K562 (cell line): Measurements from ENCODE around the gene TUBB4B. TPM values are rescaled to one million over a fixed set of nuclear protein-coding genes. Genes with fewer than 3 reads are reported as not detected.

Source experiments
- ADNP ChIP-seq: fragments of 200-800 bp; sonication (Bioruptor generic); IDR thresholded peaks from 2 replicates; pipeline ENCODE4 v1.6.1; 2016; ENCODE audit warnings: missing genetic modification characterization, missing compliant biosample characterization
- CBX1 ChIP-seq: sonication (generic); IDR thresholded peaks from 2 replicates; pipeline ENCODE4 v1.6.1; 2016; ENCODE audit warnings: antibody characterized with exemption, low read depth, mild to moderate bottlenecking
- KDM5B ChIP-seq: fragments of 200-600 bp; sonication (generic); IDR thresholded peaks from 2 replicates; pipeline ENCODE4 v1.6.1; 2012; ENCODE audit warnings: low read depth, mild to moderate bottlenecking, moderate library complexity, low read length, control low read depth, inconsistent platforms; ENCODE audit not compliant: insufficient replicate concordance
- MYC ChIP-seq, 2 experiments: fragments of 250-450 bp in 1 of 2; sonication (Bioruptor Pico) in 1 of 2; IDR thresholded peaks; 2 replicates each; pipeline versions ENCODE4 v1.5.1 to v1.6.1; 2012 to 2021; ENCODE audit warnings: low read depth in 2 of 2, borderline replicate concordance in 1 of 2, improper control_type of control experiment in 1 of 2, low read length in 1 of 2, mild to moderate bottlenecking in 1 of 2, moderate library complexity in 1 of 2
- NUFIP1 ChIP-seq: fragments of 450-650 bp; IDR thresholded peaks from 2 replicates; pipeline ENCODE4 v1.6.1; 2018; ENCODE audit not compliant: partially characterized antibody
- PTTG1 ChIP-seq: fragments of 450-650 bp; IDR thresholded peaks from 2 replicates; pipeline ENCODE4 v1.6.1; 2016; ENCODE audit warnings: low read depth, mild to moderate bottlenecking, missing genetic modification characterization, missing compliant biosample characterization
- REST ChIP-seq, 2 experiments: fragments of 450-650 bp; formaldehyde crosslinking in 1 of 2; IDR thresholded peaks; 2 replicates each; pipeline versions ENCODE4 v1.4.0 to v1.6.1; 2014 to 2020; ENCODE audit warnings: mild to moderate bottlenecking in 2 of 2, borderline replicate concordance in 1 of 2, low read depth in 1 of 2
- SRSF7 ChIP-seq: fragments of 200-400 bp; formaldehyde crosslinking; optimal IDR thresholded peaks from 2 replicates; pipeline ENCODE3; 2017; ENCODE audit warnings: mild to moderate bottlenecking, low read depth, low read length
- TRIM25 ChIP-seq: fragments of 450-650 bp; IDR thresholded peaks from 2 replicates; pipeline ENCODE4 v1.7.0; 2016; ENCODE audit warnings: borderline replicate concordance
- ZNF217 ChIP-seq: sonication (generic); formaldehyde crosslinking; IDR thresholded peaks from 2 replicates; pipeline ENCODE4 v1.8.0; 2022; ENCODE audit warnings: mild to moderate bottlenecking, missing genetic modification reagents
- ZNF449 ChIP-seq: fragments of 250-450 bp; sonication (Bioruptor Pico); IDR thresholded peaks from 2 replicates; pipeline ENCODE4 v1.8.0; 2022; ENCODE audit warnings: moderate library complexity, mild to moderate bottlenecking, inconsistent platforms
- ZNF57 ChIP-seq: fragments of 450-650 bp; formaldehyde crosslinking; IDR thresholded peaks from 2 replicates; pipeline ENCODE4 v1.4.0; 2020; ENCODE audit warnings: mild to moderate bottlenecking, moderate library complexity
- ZNF778 ChIP-seq: fragments of 450-650 bp; formaldehyde crosslinking; IDR thresholded peaks from 2 replicates; pipeline ENCODE4 v1.4.0; 2020; ENCODE audit warnings: mild to moderate bottlenecking, moderate library complexity
- polyA plus RNA-seq, 8 experiments: library from polyadenylated mRNA; depleted of rRNA in 4 of 8; stranded (reverse) in 5 of 8; unstranded in 3 of 8; fragments of >200 nt; fragmentation: Nextera tagmentation in 2 of 8; fragmentation: Illumina TruSeq in 1 of 8; extraction: Ambion mirVana in 2 of 8; extraction: Trizol in 1 of 8; gene quantifications; 2 replicates each; pipeline versions ENCODE4 v1.2.1 to v1.2.3, GENCODE V29; 2011 to 2014; ENCODE audit warnings: inconsistent platforms in 1 of 8, missing spikeins in 1 of 8
- total RNA-seq, 7 experiments: library from RNA; depleted of rRNA in 6 of 7; stranded (reverse); fragments of >200 nt in 6 of 7; fragmentation: Illumina TruSeq in 2 of 7; extraction: Trizol in 2 of 7; gene quantifications; 2 replicates each; pipeline versions ENCODE4 v1.2.1 to v1.2.3, GENCODE V29; 2011 to 2021; ENCODE audit warnings: low replicate concordance in 1 of 7

Gene TUBB4B
- total and polyA plus RNA-seq, 9 of the 15 experiments (the other 6 are each of a cell fraction or from before 2014, with no cell fraction given): 24.1 to 443 (median 268) TPM

- no peak for TF ChIP-seq REST (IDR thresholded peaks at IDR 0.05; ENCODE audit: borderline replicate concordance)
- TF ChIP-seq REST (CRISPR knock-in tag; IDR thresholded peaks at IDR 0.05; ENCODE audit: low read depth): peak; percentile 61; the same call in 1 of the 2 replicates
- no peak for TF ChIP-seq PTTG1 (tag)
- no peak for TF ChIP-seq ZNF57
- TF ChIP-seq SRSF7: no peak
- no peak for TF ChIP-seq ADNP (tag)
- TF ChIP-seq MYC (IDR thresholded peaks at IDR 0.05; ENCODE audit: low read depth, low read length): peak; percentile 59
- no peak for TF ChIP-seq MYC (CRISPR knock-in tag; IDR thresholded peaks at IDR 0.05; ENCODE audit: borderline replicate concordance, low read depth)
- no peak for TF ChIP-seq CBX1
- TF ChIP-seq NUFIP1: no peak
- TF ChIP-seq ZNF449: no peak
- TF ChIP-seq ZNF217 (CRISPR knock-in tag): no peak
- no peak for TF ChIP-seq ZNF778
- no peak for TF ChIP-seq TRIM25
- peak; percentile 89 for TF ChIP-seq KDM5B
These were observed 40.5 kb upstream of the TUBB4B start, which contains the start of gene TPRN (continued) for GRCh38 chr9:137200311-137201204.
